GM23338 (cell line): ENCODE measurements around the gene CMKLR1.

Experiments
- CREB1 ChIP-seq: fragments of 250-450 bp; sonication (Bioruptor Pico); IDR thresholded peaks from 2 replicates; pipeline ENCODE4 v1.5.0; 2020; ENCODE audit warnings: low read depth, mild to moderate bottlenecking, moderate library complexity
- CTCF ChIP-seq, 2 experiments: fragments of 200-600 bp in 1 of 2; sonication (generic) in 1 of 2; conservative IDR thresholded peaks; 2 replicates each; pipeline versions ENCODE4 v1.5.1 to v1.6.1; 2016 to 2017; ENCODE audit warnings: antibody characterized with exemption in 2 of 2, low read depth in 2 of 2, mild to moderate bottlenecking in 2 of 2, moderate library complexity in 1 of 2
- EZH2 ChIP-seq: fragments of 200-600 bp; sonication (generic); IDR thresholded peaks from one replicate; pipeline ENCODE4 v1.8.0; 2017; ENCODE audit warnings: antibody characterized with exemption, mild to moderate bottlenecking, low read depth; ENCODE audit not compliant: unreplicated experiment
- ZNF114 ChIP-seq: fragments of 250-450 bp; sonication (Bioruptor Pico); IDR thresholded peaks from 2 replicates; pipeline ENCODE4 v1.5.0; 2020; ENCODE audit warnings: mild to moderate bottlenecking, moderate library complexity

- TF ChIP-seq ZNF114 (CRISPR knock-in tag) (no peak), CREB1 (CRISPR knock-in tag) (no peak), EZH2 (no peak), CTCF (conservative IDR thresholded peaks at IDR 0.05; ENCODE audit: low read depth in 2 of 2) (no peak)
Measured at GRCh38 chr12:108368089-108368488, 29.0 kb upstream of the CMKLR1 start.
